GM12891 (cell line): Measurements from ENCODE around the gene DTD1.

Experiments
- POLR2A ChIP-seq: IDR thresholded peaks from 2 replicates; pipeline ENCODE4 v1.6.1; 2011; ENCODE audit warnings: low read depth, low read length, control low read depth
- POLR2AphosphoS5 ChIP-seq: IDR thresholded peaks from 2 replicates; pipeline ENCODE4 v1.6.1; 2011; ENCODE audit warnings: low read depth, low read length, control low read depth
- TAF1 ChIP-seq: IDR thresholded peaks from 2 replicates; pipeline ENCODE4 v1.6.1; 2011; ENCODE audit warnings: low read depth, low read length, control low read depth

DNA sequence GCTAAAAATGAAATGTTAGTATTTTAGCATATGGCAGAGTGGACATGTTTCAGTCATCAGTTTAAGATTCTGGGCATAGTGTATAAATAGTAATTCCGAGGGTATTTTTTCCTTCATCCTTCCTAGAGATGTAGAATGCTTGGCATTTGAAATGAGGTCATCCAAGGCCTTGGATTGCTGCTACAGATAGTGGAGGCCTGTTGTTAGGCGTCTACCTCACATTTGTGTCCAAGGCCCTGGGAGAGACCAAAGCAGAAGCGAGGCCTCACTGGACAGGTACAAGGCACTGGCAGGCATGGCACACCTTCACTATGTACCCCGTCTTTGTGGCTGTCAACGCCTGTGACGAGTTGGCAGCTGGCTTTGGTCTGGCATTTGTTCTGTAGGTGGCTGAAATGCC is 58.0 kb downstream of the DTD1 start:
- TF ChIP-seq POLR2AphosphoS5: no peak
- no peak for TF ChIP-seq TAF1
- no peak for TF ChIP-seq POLR2A
